ENCODE measurements around the gene CCDC178.

GRCh38 chr18:33210575-33211189 lies 229.8 kb downstream of the CCDC178 start:
- TF ChIP-seq, protein P1, sequence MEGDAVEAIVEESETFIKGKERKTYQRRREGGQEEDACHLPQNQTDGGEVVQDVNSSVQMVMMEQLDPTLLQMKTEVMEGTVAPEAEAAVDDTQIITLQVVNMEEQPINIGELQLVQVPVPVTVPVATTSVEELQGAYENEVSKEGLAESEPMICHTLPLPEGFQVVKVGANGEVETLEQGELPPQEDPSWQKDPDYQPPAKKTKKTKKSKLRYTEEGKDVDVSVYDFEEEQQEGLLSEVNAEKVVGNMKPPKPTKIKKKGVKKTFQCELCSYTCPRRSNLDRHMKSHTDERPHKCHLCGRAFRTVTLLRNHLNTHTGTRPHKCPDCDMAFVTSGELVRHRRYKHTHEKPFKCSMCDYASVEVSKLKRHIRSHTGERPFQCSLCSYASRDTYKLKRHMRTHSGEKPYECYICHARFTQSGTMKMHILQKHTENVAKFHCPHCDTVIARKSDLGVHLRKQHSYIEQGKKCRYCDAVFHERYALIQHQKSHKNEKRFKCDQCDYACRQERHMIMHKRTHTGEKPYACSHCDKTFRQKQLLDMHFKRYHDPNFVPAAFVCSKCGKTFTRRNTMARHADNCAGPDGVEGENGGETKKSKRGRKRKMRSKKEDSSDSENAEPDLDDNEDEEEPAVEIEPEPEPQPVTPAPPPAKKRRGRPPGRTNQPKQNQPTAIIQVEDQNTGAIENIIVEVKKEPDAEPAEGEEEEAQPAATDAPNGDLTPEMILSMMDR (IDR thresholded peaks at IDR 0.05 in 8 of 11, conservative IDR thresholded peaks at IDR 0.05 in 3 of 11) = peak in 8 of 11 experiments; percentile 20 to 53 (median 39)
- TF ChIP-seq POLR2A (IDR thresholded peaks at IDR 0.05) (no peak), POLR2AphosphoS5 (IDR thresholded peaks at IDR 0.05) (no peak)
